GM18498 (cell line): ENCODE results near the gene TRAPPC1.
A peak's percentile ranks its signal among the peaks of the same experiment; 100 is the strongest.
"Not testable (repeated sequence)": the region's sequence is repeated elsewhere in the genome, so short reads cannot be mapped to it uniquely, and the experiment has no call there.

Experiments used
- ATAC-seq: cut with Tn5 transposase; IDR thresholded peaks from one replicate; pipeline ENCODE4 v1.9.1; 2021; ENCODE audit warnings: mild to moderate bottlenecking, moderate library complexity; ENCODE audit not compliant: unreplicated experiment

Gene TRAPPC1

GRCh38 chr17:7931709-7932482, at the start of gene TRAPPC1, which contains the start of gene CNTROB:
Gene TRAPPC1, minus strand, starts transcription at chr17:7931946. Its CDS starts 117 bp downstream, at chr17:7931829.
Gene CNTROB, plus strand, starts transcription at chr17:7932206. Its CDS starts 874 bp downstream, at chr17:7933080.
- peak; percentile 95 for ATAC-seq

- ATAC-seq = no peak
Observed at GRCh38 chr17:7977805-7978204, 46.1 kb upstream of the TRAPPC1 start.

- ATAC-seq = no peak
Observed at GRCh38 chr17:7977039-7977438, 45.3 kb upstream of the TRAPPC1 start.

DNA sequence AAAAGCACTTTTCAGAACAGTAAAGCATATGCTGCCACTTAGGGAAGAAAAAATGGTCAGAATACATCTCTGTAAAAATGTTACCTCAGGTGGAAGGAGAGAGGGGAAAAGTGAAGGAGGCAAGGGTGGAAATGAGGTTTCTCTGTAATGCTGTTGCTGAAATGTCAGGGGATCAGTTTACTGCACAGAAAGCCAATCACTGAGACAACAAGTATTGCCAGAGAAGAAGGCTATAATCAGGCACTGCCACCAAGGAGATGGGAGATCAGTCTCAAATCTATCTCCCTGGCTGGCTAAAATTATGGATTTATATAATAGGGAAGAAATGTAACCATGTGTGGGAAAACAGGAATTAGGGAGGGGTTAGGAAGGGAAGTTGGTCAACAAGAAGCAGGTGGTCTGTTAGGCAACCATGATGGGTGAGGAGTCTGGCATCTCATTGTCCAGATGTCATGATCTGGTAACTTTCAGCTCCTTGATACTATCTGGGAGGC, 42.9 kb upstream of the TRAPPC1 start:
- no peak for ATAC-seq

DNA sequence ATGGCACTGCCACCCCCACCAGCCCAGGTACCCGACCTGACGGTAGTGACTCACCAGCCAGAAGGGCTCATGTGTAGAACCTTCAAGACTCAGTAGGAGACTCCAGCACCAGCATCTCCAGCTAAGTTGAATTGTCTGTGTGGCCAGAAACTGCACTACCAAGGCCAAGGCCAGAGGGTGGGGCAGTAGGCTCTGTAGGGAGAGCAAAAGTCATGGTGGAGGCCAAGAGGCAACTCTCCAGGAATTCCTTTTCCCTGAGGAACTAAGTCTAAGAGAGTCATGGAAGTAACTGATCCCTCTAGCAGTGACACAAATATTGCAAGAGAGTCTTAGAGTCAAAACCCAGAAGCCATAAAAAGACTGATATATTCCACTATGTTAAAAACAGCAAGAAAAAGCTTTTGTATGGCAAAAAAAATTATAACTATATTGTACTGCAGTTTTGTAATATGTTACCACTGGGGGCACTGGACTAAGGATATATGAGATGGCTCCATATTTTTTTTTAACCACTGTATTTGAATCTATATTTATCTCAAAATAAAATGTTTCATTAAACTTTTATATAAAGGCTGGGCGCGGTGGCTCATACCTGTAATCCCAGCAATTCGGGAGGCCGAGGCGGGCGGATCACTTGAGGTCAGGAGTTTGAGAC, 40.5 kb upstream of the TRAPPC1 start:
- ATAC-seq = no peak

GRCh38 chr17:7971651-7972050, 39.9 kb upstream of the TRAPPC1 start:
- ATAC-seq = no peak

DNA sequence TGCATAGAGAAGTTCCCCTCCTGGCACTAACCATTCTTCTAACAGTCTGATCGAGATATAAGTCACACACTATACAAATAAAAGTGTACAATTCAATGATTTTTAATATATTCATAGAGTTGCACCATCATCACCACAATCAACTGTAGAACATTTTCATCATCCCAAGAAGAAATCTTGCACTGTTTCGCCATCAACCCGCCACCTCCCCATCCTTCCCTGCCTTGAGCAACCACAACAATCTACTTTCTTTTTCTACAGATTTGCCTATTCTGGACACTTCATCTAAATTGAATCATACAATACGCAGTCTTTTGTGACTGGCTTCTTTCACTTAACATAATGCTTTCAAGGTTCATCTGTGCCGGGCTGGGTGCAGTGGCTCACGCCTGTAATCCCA, 37.7 kb upstream of the TRAPPC1 start:
- ATAC-seq = no peak

- no peak for ATAC-seq
Observed at GRCh38 chr17:7967751-7968150, 36.0 kb upstream of the TRAPPC1 start.

DNA sequence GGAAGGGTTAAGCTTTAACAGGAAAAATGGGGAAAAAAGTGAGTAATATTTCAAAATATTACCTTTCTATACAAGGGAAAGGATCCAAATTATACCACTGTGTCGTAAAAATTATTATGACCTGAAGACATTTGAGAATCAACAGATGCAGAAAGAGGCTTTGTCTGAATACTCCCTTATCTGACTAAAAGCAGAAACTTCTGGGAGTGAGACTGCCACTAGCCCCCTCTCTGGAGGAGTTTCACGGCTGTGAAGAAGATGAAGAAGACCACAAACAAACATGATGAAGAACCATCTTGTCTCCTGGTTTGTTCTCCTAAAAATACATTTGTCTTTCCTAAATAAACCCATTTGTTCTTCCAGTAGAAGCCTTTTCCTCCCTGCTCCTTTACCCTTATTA, 29.7 kb upstream of the TRAPPC1 start:
- ATAC-seq = no peak

DNA sequence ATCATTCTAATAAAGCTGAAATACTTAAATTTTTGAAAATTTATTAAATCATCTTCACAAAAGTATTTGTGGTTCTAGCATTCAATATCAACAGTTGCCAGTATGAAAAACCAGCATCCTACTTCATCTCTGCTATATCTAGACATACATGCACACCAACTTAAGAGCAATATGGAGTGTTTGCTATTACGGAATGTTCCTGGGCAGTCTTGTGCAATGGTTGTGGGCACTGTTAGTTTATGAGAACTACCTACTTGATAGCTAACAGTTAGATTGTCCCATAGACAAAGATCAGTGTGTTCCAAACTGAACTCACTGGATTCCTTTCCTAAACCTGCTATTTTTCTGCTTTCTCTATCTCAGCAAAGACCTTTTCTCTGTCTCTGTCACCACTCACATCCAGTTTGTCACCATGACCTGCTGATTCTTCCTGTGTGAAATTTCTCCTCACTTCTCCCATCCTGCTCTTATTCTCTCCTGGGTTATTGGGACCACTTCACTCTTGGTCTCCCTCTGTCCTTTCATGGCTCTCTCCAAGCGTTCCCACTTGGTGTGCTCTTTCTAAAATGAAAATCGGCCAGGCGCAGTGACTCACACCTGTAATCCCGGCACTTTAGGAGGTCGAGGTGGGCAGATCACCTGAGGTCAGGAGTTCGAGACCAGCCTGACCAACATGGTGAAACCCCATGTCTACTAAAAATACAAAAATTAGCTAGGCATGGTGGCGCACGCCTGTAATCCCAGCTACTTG, 27.9 kb upstream of the TRAPPC1 start:
- no peak for ATAC-seq

DNA sequence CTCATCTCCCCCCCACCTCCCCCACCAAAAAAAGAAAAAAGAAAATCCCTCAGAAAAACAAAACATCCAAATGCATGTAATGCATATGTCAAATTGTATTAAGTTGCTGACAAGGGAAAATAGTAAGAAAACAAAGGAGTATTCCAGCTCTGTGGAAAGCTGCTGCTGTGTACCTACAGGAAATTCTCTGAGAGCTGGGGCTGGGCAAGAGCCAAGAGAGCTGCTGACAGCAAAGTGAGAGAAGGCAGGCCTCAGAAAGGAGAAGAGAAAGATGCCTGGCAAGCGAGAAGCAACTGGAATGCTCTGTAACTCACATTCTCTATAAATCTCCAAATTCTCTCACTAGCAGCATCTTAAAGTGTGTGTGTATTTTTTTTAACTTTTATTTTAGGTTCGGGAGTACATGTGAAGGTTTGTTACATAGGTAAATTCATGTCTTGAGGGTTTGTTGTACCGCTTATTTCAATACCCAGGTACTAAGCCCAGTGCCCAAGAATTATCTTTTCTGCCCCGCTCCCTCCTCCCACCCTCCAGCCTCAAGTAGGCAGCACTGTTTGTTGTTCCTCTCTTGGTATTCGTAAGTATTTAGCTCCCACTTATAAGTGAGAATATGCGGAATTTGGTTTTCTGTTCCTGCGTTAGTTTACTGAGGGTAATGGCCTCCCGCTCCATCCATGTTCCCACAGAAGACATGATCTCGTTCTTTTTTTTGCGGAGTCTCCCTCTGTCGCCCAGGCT, 24.7 kb upstream of the TRAPPC1 start:
- ATAC-seq = no peak

DNA sequence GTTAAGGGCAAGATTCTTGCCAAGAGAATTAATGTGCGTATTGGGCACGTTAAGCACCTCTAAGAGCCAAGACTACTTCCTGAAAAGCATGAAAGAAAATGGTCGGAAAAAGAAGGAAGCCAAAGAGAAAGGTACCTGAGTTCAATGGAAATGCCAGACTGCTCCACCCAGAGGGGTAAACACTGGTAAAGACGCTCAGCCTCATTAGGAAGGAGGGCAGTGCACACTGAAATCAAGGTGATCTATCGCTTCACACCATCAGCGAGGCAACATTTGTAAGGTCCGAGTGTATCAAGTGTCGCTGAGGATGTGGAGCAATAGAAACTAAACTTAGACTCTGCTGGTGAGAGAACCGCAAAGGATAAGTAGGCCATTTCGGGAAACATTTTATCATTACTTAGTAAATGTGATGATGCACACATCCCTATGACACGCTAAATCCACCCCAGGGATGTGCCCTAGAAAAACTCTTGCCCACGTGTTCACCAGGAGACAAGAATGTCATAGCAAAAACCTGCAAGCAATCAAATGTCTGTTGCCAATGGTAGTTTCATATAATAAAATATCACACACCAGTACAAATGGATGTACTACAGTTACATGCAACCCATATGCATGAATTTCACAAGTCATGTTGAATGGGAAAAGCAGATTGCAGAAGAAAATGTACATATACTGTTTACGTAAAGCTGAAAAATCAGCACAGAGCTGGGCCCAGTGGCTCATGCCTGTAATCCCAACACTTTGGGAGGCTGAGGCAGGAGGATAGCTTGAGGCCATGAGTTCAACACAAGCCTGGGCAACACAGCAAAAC, 23.9 kb upstream of the TRAPPC1 start:
- no peak for ATAC-seq

DNA sequence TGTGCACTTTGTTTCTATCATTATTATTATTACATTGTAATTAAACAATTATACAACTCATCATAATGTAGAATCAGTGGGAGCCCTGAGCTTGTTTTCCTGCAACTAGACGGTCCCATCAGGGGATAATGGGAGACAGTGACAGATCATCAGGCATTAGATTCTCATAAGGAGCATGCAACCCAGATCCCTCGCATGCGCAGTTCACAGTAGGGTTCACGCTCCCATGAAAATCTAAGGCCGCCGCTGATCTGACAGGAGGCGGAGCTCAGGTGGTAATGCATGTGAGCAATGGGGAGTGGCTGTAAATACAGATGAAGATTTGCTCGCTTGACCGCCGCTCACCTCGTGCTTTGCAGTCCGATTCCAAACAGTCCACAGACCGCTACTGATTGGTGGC, 21.5 kb upstream of the TRAPPC1 start:
- ATAC-seq = not testable (repeated sequence)

DNA sequence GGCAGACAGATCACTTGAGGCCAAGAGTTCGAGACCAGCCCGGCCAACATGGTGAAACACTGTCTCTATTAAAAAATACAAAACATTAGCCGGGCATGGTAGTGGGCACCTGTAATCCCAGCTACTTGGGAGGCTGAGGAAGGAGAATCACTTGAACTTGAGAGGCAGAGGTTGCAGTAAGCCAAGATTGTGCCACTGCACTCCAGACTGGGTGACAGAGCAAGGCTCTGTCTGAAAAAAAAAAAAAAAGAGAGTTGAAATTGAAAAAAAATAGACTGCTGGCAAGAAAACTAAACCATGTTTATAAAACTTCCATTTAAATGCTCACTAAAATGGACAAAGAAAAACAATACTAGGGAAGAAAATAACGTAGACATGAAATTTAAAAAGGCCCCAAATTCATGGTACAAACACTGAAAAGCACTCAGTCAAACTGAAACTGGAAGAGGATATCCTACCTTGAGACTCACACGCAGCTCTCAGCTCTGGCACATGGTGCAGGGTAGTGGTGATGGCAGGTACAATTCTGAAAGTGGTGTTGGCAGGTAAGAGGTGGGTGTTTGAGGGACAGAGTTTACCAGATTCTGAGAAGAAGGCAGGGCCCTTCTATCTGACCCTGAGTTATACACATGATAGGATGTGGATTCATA, 19.5 kb upstream of the TRAPPC1 start:
- ATAC-seq = no peak

DNA sequence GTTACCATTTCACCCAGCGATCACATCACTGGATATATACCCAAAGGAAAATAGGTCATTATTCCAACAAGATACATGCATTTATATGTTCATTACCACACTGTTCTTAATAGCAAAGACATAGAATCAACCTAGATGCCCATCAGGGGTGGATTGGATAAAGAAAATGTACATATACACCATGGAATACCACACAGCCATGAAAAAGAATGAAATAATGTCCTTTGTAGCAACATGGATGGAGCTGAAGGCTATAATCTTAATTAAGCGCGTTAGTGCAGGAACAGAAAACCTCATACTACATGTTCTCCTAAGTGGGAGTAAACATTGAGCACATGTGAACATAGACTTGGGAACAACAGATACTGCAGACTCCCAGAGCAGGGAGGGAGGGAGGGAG, 18.8 kb upstream of the TRAPPC1 start:
- ATAC-seq = no peak

GRCh38 chr17:7947651-7948050, 15.9 kb upstream of the TRAPPC1 start:
- ATAC-seq = no peak

DNA sequence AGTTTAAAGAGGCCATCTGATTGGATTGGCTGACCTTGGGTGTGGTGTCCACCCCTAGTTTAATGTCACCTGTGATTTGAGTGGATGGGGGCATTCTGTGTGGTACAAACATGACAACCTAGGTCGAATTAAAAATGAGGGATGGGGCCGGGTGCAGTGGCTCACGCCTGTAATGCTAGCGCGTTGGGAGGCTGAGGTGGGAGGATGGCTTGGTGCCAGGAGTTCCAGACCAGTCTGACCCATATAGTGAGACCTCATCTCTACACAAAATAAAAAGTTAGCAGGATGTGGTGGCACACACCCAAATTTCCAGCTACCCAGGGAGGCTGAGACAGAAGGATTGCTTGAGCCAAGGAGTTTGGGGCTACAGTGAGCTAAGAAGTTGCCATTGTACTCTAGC, 14.7 kb upstream of the TRAPPC1 start:
- ATAC-seq = no peak

DNA sequence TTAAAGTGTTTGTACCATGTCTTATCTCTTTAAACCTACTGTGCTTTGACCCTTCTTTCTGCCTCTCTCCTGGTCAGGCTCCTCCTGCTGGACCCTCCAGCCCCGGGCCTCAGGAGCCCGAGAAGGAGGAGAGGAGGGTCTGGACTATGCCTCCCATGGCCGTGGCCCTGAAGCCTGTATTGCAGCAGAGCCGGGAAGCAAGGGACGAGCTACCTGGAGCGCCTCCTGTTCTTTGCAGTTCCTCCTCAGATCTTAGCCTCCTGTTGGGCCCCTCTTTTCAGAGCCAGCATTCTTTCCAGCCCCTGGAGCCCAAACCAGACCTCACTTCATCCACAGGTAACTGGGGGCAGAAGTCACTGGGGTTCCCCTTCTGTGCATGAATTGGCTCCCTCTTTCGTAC, 13.9 kb upstream of the TRAPPC1 start:
- ATAC-seq = no peak

DNA sequence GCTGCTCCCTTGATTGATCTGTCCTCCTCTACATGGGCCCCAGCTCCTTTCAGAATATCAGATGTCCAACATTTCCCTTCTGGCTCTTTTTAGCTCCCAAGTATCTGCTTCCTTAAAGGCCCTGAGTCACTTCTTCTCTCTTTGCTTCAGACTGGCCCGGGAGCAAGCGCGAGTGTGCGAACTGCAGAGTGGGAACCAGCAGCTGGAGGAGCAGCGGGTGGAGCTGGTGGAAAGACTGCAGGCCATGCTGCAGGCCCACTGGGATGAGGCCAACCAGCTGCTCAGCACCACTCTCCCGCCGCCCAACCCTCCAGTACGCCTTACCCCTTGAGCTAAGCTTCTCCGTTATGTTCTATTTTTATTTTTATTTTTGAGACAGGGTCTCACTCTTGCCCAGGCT, 12.6 kb upstream of the TRAPPC1 start:
- ATAC-seq = no peak

DNA sequence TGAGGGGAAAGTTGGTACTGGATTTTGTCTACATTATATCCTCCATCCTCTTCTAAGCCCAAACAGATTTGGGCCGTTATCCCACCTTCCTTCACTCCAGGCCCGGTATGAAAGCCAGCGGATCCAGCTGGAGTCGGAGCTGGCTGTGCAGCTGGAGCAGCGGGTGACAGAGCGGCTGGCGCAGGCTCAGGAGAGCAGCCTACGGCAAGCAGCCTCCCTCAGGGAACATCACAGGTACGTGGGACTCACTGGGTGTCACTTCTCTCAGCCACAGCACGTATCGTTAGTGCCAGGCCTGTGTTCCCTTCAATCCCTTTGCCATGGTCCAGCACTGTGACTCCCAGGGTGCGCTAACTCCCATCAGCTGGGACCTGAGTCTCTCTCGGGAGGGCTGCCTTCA, 11.5 kb upstream of the TRAPPC1 start:
- ATAC-seq = no peak
